H1 (cell line): ENCODE data around the gene SLC35G6. TPM values are rescaled to one million over a fixed set of nuclear protein-coding genes. Genes with fewer than 3 reads are reported as not detected.
A peak's percentile ranks its signal among the peaks of the same experiment; 100 is the strongest.

ENCODE experiments used
- CTCF ChIA-PET: fragments of 300-600 bp; sonication (Branson Sonifier 250); formaldehyde crosslinking; loops from one replicate; lab custom pipeline; 2021; ENCODE audit not compliant: partially characterized antibody; lab: Charles Lee
- POLR2A ChIA-PET: fragments of 300-600 bp; sonication (Branson Sonifier 250); formaldehyde crosslinking; loops from one replicate; lab custom pipeline; 2021; ENCODE audit warnings: inconsistent platforms; ENCODE audit not compliant: partially characterized antibody; lab: Charles Lee
- DNase-seq, 2 experiments: peaks; one replicate each; pipeline versions ENCODE4 v3.0.0 to v3.0.0-alpha.2; 2010 to 2022; ENCODE audit warnings: low spot score in 2 of 2, low read depth in 1 of 2, mixed read lengths in 1 of 2
- FAIRE-seq: peaks from 2 replicates; lab custom pipeline; 2011; peaks lifted over from hg19 to GRCh38; lab: Jason Lieb, UNC
- H2AFZ ChIP-seq: 2 replicates; pipeline ENCODE4 v1.8.1; 2012; ENCODE audit warnings: low read length, inconsistent platforms
- H2AK5ac ChIP-seq: 2 replicates; pipeline ENCODE4 v1.6.1; 2013; ENCODE audit warnings: low read depth, low read length
- H2BK120ac ChIP-seq: replicated peaks from 2 replicates; pipeline ENCODE3; 2013; ENCODE audit warnings: low read depth, low read length, inconsistent platforms
- H2BK12ac ChIP-seq: 2 replicates; pipeline ENCODE4 v1.6.1; 2013; ENCODE audit warnings: low read depth, low read length
- H2BK15ac ChIP-seq: 2 replicates; pipeline ENCODE4 v1.6.1; 2013; ENCODE audit warnings: low read length
- H2BK20ac ChIP-seq: 2 replicates; pipeline ENCODE4 v1.6.1; 2013; ENCODE audit warnings: low read length
- H2BK5ac ChIP-seq: 2 replicates; pipeline ENCODE4 v1.6.1; 2013; ENCODE audit warnings: low read depth, low read length
- H3K14ac ChIP-seq: 2 replicates; pipeline ENCODE4 v1.6.1; 2013; ENCODE audit warnings: inconsistent platforms; ENCODE audit not compliant: insufficient read length
- H3K18ac ChIP-seq: 2 replicates; pipeline ENCODE4 v1.6.1; 2013; ENCODE audit warnings: low read length; ENCODE audit errors: extremely low read depth
- H3K23ac ChIP-seq: 2 replicates; pipeline ENCODE4 v1.6.1; 2013; ENCODE audit warnings: inconsistent platforms; ENCODE audit not compliant: insufficient read length
- H3K23me2 ChIP-seq: 2 replicates; pipeline ENCODE4 v1.6.1; 2013; ENCODE audit warnings: low read depth, low read length
- H3K27ac ChIP-seq: 2 replicates; pipeline ENCODE4 v1.6.1; 2011; ENCODE audit warnings: low read depth, low read length, inconsistent platforms
- H3K27me3 ChIP-seq, 4 experiments: replicated peaks in 1 of 4; 1 replicate in 1 of 4; 2 replicates in 3 of 4; pipeline versions ENCODE4 v1.6.1 to v1.8.1; 2011 to 2013; ENCODE audit warnings: low read length in 3 of 4, mild to moderate bottlenecking in 3 of 4, inconsistent platforms in 2 of 4, mixed read lengths in 2 of 4, moderate library complexity in 1 of 4; ENCODE audit not compliant: control insufficient read depth in 3 of 4, insufficient read depth in 3 of 4; ENCODE audit errors: extremely low read depth in 1 of 4
- H3K36me3 ChIP-seq, 4 experiments: 2 replicates each; pipeline versions ENCODE4 v1.6.1 to v1.8.1; 2011 to 2013; ENCODE audit warnings: mild to moderate bottlenecking in 4 of 4, low read length in 3 of 4, moderate library complexity in 2 of 4, control low read depth in 1 of 4, inconsistent platforms in 1 of 4; ENCODE audit not compliant: insufficient read depth in 4 of 4, control insufficient read depth in 2 of 4
- H3K4ac ChIP-seq: replicated peaks from 2 replicates; pipeline ENCODE3; 2013; ENCODE audit warnings: low read length, low read depth, mixed read lengths, inconsistent platforms; ENCODE audit not compliant: insufficient read length
- H3K4me1 ChIP-seq, 4 experiments: replicated peaks in 1 of 4; 1 replicate in 1 of 4; 2 replicates in 3 of 4; pipeline versions ENCODE4 v1.6.1 to v1.8.1; 2011 to 2013; ENCODE audit warnings: low read length in 3 of 4, inconsistent platforms in 2 of 4, mixed read lengths in 1 of 4; ENCODE audit not compliant: insufficient read depth in 4 of 4, control insufficient read depth in 3 of 4
- H3K4me2 ChIP-seq, 2 experiments: 2 replicates each; pipeline versions ENCODE4 v1.6.1 to v1.8.1; 2011 to 2013; ENCODE audit warnings: low read depth in 2 of 2, low read length in 2 of 2, control low read depth in 1 of 2, inconsistent platforms in 1 of 2, mild to moderate bottlenecking in 1 of 2; ENCODE audit not compliant: insufficient read depth in 1 of 2
- H3K4me3 ChIP-seq, 4 experiments: fragments of 200-600, 300-600 bp in 1 of 4; sonication (generic), shearing (Covaris generic), sonication (Bioruptor Twin) in 1 of 4; 2 replicates each; pipeline versions ENCODE4 v1.5.1 to v1.8.1; 2011 to 2016; ENCODE audit warnings: low read length in 4 of 4, low read depth in 3 of 4, control low read depth in 2 of 4, inconsistent platforms in 2 of 4, mild to moderate bottlenecking in 2 of 4, mixed read lengths in 1 of 4, moderate library complexity in 1 of 4; ENCODE audit not compliant: insufficient read depth in 2 of 4; ENCODE audit errors: extremely low read depth in 1 of 4
- H3K56ac ChIP-seq: replicated peaks from 2 replicates; pipeline ENCODE3; 2013; ENCODE audit warnings: low read depth, mild to moderate bottlenecking, mixed read lengths, low read length, inconsistent platforms; ENCODE audit not compliant: insufficient read length
- H3K79me1 ChIP-seq: 2 replicates; pipeline ENCODE4 v1.6.1; 2013; ENCODE audit warnings: low read depth, low read length, control low read depth
- H3K79me2 ChIP-seq, 2 experiments: 2 replicates each; pipeline versions ENCODE4 v1.6.1 to v1.8.1; 2012 to 2013; ENCODE audit warnings: low read length in 2 of 2, mild to moderate bottlenecking in 2 of 2, inconsistent platforms in 1 of 2; ENCODE audit not compliant: insufficient read depth in 2 of 2, control insufficient read depth in 1 of 2
- H3K9ac ChIP-seq, 4 experiments: replicated peaks in 1 of 4; 1 replicate in 1 of 4; 2 replicates in 3 of 4; pipeline versions ENCODE4 v1.6.1 to v1.8.1; 2011 to 2013; ENCODE audit warnings: low read depth in 3 of 4, low read length in 3 of 4, control low read depth in 2 of 4, mild to moderate bottlenecking in 2 of 4, moderate library complexity in 2 of 4, inconsistent platforms in 1 of 4; ENCODE audit errors: extremely low read depth in 1 of 4
- H3K9me3 ChIP-seq, 2 experiments: 2 replicates each; pipeline versions ENCODE4 v1.6.1 to v1.8.1; 2012 to 2013; ENCODE audit warnings: mild to moderate bottlenecking in 2 of 2, moderate library complexity in 2 of 2, control low read depth in 1 of 2, inconsistent platforms in 1 of 2, low read depth in 1 of 2, low read length in 1 of 2, mixed read lengths in 1 of 2; ENCODE audit not compliant: insufficient read depth in 2 of 2
- H4K20me1 ChIP-seq, 2 experiments: replicated peaks in 1 of 2; 2 replicates each; pipeline versions ENCODE3 to v1.8.1; 2011 to 2013; ENCODE audit warnings: inconsistent platforms in 2 of 2, low read length in 2 of 2, mild to moderate bottlenecking in 1 of 2; ENCODE audit not compliant: insufficient read depth in 2 of 2, control insufficient read depth in 1 of 2
- H4K5ac ChIP-seq: 2 replicates; pipeline ENCODE4 v1.6.1; 2013; ENCODE audit warnings: low read length, low read depth, mixed read lengths, inconsistent platforms; ENCODE audit not compliant: insufficient read length
- H4K8ac ChIP-seq: 2 replicates; pipeline ENCODE4 v1.8.0; 2013; ENCODE audit warnings: mild to moderate bottlenecking, moderate library complexity, low read length, inconsistent platforms; ENCODE audit not compliant: insufficient read depth; ENCODE audit errors: extremely low read depth
- H4K91ac ChIP-seq: replicated peaks from 2 replicates; pipeline ENCODE3; 2013; ENCODE audit warnings: low read length, mixed read lengths, inconsistent platforms; ENCODE audit not compliant: insufficient read length
- EGR1 ChIP-seq: IDR thresholded peaks from 2 replicates; pipeline ENCODE4 v1.6.1; 2011; ENCODE audit warnings: low read depth, low read length, borderline replicate concordance
- EP300 ChIP-seq, 2 experiments: IDR thresholded peaks; 1 replicate in 1 of 2; 2 replicates in 1 of 2; pipeline ENCODE4 v1.6.1; 2011 to 2012; ENCODE audit warnings: low read depth in 2 of 2, low read length in 2 of 2, mild to moderate bottlenecking in 2 of 2, borderline replicate concordance in 1 of 2, inconsistent platforms in 1 of 2, moderate library complexity in 1 of 2
- GABPA ChIP-seq: IDR thresholded peaks from 2 replicates; pipeline ENCODE4 v1.6.1; 2011; ENCODE audit warnings: mild to moderate bottlenecking, low read length, moderate library complexity, borderline replicate concordance; ENCODE audit not compliant: insufficient read depth
- JUND ChIP-seq: IDR thresholded peaks from 2 replicates; pipeline ENCODE4 v1.6.1; 2011; ENCODE audit warnings: mild to moderate bottlenecking, improper control_type of control experiment, low read length
- KDM5A ChIP-seq: fragments of 200-600 bp; IDR thresholded peaks from 2 replicates; pipeline ENCODE4 v1.7.1; 2012; ENCODE audit warnings: mild to moderate bottlenecking, low read length, inconsistent platforms, mixed read lengths
- MAX ChIP-seq: IDR thresholded peaks from 2 replicates; pipeline ENCODE4 v1.6.1; 2012; ENCODE audit warnings: inconsistent platforms
- PHF8 ChIP-seq: fragments of 200-600 bp; sonication (generic); conservative IDR thresholded peaks from 2 replicates; pipeline ENCODE4 v1.7.1; 2012; ENCODE audit warnings: low read depth, mild to moderate bottlenecking, inconsistent platforms, low read length, moderate library complexity
- POLR2A ChIP-seq, 2 experiments: IDR thresholded peaks; 1 replicate in 1 of 2; 2 replicates in 1 of 2; pipeline ENCODE4 v1.6.1; 2011; ENCODE audit warnings: low read depth in 2 of 2, low read length in 2 of 2, mild to moderate bottlenecking in 2 of 2; ENCODE audit errors: control extremely low read depth in 1 of 2
- SAP30 ChIP-seq: fragments of 300-600 bp; sonication (generic); IDR thresholded peaks from 2 replicates; pipeline ENCODE4 v1.7.1; 2012; ENCODE audit warnings: low read length, moderate library complexity, mild to moderate bottlenecking, inconsistent platforms; ENCODE audit not compliant: insufficient read depth, insufficient replicate concordance
- SRF ChIP-seq: IDR thresholded peaks from 2 replicates; pipeline ENCODE4 v1.6.1; 2011; ENCODE audit warnings: mild to moderate bottlenecking, low read depth, low read length, moderate library complexity
- SUZ12 ChIP-seq: fragments of 200-600 bp; sonication (generic); IDR thresholded peaks from 2 replicates; pipeline ENCODE4 v1.6.1; 2012; ENCODE audit warnings: mild to moderate bottlenecking, inconsistent platforms, low read length, moderate library complexity, mixed read lengths
- TCF12 ChIP-seq: IDR thresholded peaks from 2 replicates; pipeline ENCODE4 v1.6.1; 2011; ENCODE audit warnings: low read depth, mild to moderate bottlenecking, low read length
- WGBS, 2 experiments: shearing (Covaris generic) in 1 of 2; methylation state at CpG; one replicate each; pipeline versions ENCODE4 v1.1.6 to v1.1.7; 2013 to 2015; ENCODE audit warnings: low lambda C conversion rate in 2 of 2, mixed read lengths in 2 of 2, inconsistent platforms in 1 of 2, low coverage in 1 of 2, missing lambda C conversion rate in 1 of 2; ENCODE audit not compliant: insufficient replicate concordance in 2 of 2, insufficient coverage in 1 of 2, insufficient read length in 1 of 2; ENCODE audit errors: extremely low coverage in 1 of 2, missing lambda C conversion rate in 1 of 2; 5-methylcytosine and 5-hydroxymethylcytosine counted together
- polyA plus RNA-seq, 7 experiments: library from polyadenylated mRNA; depleted of rRNA in 3 of 7; stranded (reverse) in 5 of 7; unstranded in 2 of 7; fragments of >200 nt in 5 of 7; fragments of 200-250 nt in 2 of 7; gene quantifications; 1 replicate in 5 of 7; 2 replicates in 1 of 7; 4 replicates in 1 of 7; pipeline versions ENCODE4 v1.2.1 to v1.2.3, GENCODE V29; 2011 to 2013; ENCODE audit warnings: missing spikeins in 2 of 7, mixed read lengths in 2 of 7
- total RNA-seq: library from RNA; stranded (reverse); fragmentation: NEBNext Ultra II Directional; extraction: Animal tissue kit (Norgen Biotek cat#: 25700); gene quantifications from 2 replicates; pipeline ENCODE4 v1.2.1, GENCODE V29; 2021

Gene SLC35G6
- total and polyA plus RNA-seq, 2 of the 8 experiments (the other 6 are each of a cell fraction or from before 2014, with no cell fraction given) = 0.05 TPM; not detected in 1

- H3K4me2 ChIP-seq = peak overlapping the region; percentile 91
- 4% methylated on average over 25 of the region's 31 CpGs; no CpG with 5 or more reads in 1 of the 2 experiments for WGBS, 2 experiments
- no peaks in the 10 kb centered on the region for H3K9me3 ChIP-seq
- H2AK5ac ChIP-seq = peak overlapping the region; percentile 48; the same call in 1 of the 2 replicates
- H3K27me3 ChIP-seq = peaks cover 2 to 19% (median 12%) of the 10 kb centered on the region in 4 experiments; a peak in 6 of 7 replicates
- H4K8ac ChIP-seq = peak overlapping the region; percentile 18; the same call in 1 of the 2 replicates
- no peaks in the 10 kb centered on the region for H3K36me3 ChIP-seq
- H3K9ac ChIP-seq = peak overlapping the region in 1 of 4 experiments; percentile 3; a peak in 2 of 7 replicates
- peak overlapping the region; percentile 50 to 83 (median 67) for H3K4me3 ChIP-seq
- H3K18ac ChIP-seq = peak overlapping the region; percentile 97; the same call in 1 of the 2 replicates
- peak overlapping the region; percentile 99 for H2BK12ac ChIP-seq
- no peak overlapping the region for H2BK120ac ChIP-seq
- no peaks in the 10 kb centered on the region for H3K79me2 ChIP-seq
- H3K23ac ChIP-seq = no peak overlapping the region
- no peak overlapping the region; the same call in 1 of the 2 replicates for H2BK20ac ChIP-seq
- peaks cover 31% of the 10 kb centered on the region for H3K23me2 ChIP-seq
- FAIRE-seq (no peak), DNase-seq (no peak)
- ChIA-PET POLR2A (interaction anchor here (0.9 to 15.5 kb wide), 25 partner anchors 8 to 250 kb away, joined by 3 to 339 read pairs (median 4); partner anchors contain the start of genes ACAP1, CHRNB1, CLDN7 and KCTD11), CTCF (interaction anchor here (0.6 to 5.1 kb wide), 31 partner anchors 9 to 312 kb away, joined by 3 to 56 read pairs (median 5); partner anchors contain the start of genes KCTD11, SPEM2, TMEM256 and TMEM95)
- H4K5ac ChIP-seq = no peak overlapping the region
- no peak overlapping the region for H3K27ac ChIP-seq
- H2BK15ac ChIP-seq = no peak overlapping the region
- no peaks in the 10 kb centered on the region for H3K79me1 ChIP-seq
- H2BK5ac ChIP-seq = peak overlapping the region; percentile 80; the same call in 1 of the 2 replicates
- no peaks in the 10 kb centered on the region for H4K20me1 ChIP-seq
- H3K14ac ChIP-seq = no peak overlapping the region
- H3K56ac ChIP-seq = no peak overlapping the region
- H3K4ac ChIP-seq = peak overlapping the region; percentile 44
- peaks cover 0 to 29% (median 15%) of the 10 kb centered on the region in 4 experiments; a peak in 6 of 7 replicates for H3K4me1 ChIP-seq
- no peak overlapping the region for H2AFZ ChIP-seq
- H4K91ac ChIP-seq = peak overlapping the region; percentile 29
- TF ChIP-seq POLR2A (IDR thresholded peaks at IDR 0.05; ENCODE audit: control extremely low read depth in 1 of 2, low read depth in 2 of 2, low read length in 2 of 2) = no peak
- TF ChIP-seq MAX = no peak
- no peak for TF ChIP-seq EGR1
- TF ChIP-seq SUZ12 = no peak
- TF ChIP-seq GABPA = no peak
- TF ChIP-seq SRF = no peak
- no peak for TF ChIP-seq SAP30
- no peak for TF ChIP-seq EP300 (IDR thresholded peaks at IDR 0.05; ENCODE audit: borderline replicate concordance in 1 of 2, low read depth in 2 of 2, low read length in 2 of 2)
- TF ChIP-seq JUND = no peak
- TF ChIP-seq PHF8 = no peak
- no peak for TF ChIP-seq KDM5A
- no peak for TF ChIP-seq TCF12
Measured at GRCh38 chr17:7437369-7437863, 43.8 kb upstream of the SLC35G6 start.
